Measurements from ENCODE around the gene CSNK2A1.

GRCh38 chr20:521860-522259 is 21.7 kb downstream of the CSNK2A1 start:
- TF ChIP-seq POLR2AphosphoS5 (IDR thresholded peaks at IDR 0.05) (no peak), POLR2A (IDR thresholded peaks at IDR 0.05) (no peak), CTCF (IDR thresholded peaks at IDR 0.05) (no peak), EP300 (IDR thresholded peaks at IDR 0.05) (no peak)
